Germinal center (tissue), 1 donor: ENCODE results near the gene SNX8.
A peak's percentile ranks its signal among the peaks of the same experiment; 100 is the strongest.
"Not testable (repeated sequence)": the region's sequence is repeated elsewhere in the genome, so short reads cannot be mapped to it uniquely, and the experiment has no call there.

Source experiments
- DNase-seq: peaks from one replicate; pipeline ENCODE4 v3.0.0; 2012; ENCODE audit warnings: mixed read lengths, low spot score

Gene SNX8

GRCh38 chr7:2314209-2314955 lies at the start of gene SNX8:
TSS of gene SNX8 (minus strand) at chr7:2314441. CDS start at chr7:2314421, 20 bp downstream.
- DNase-seq: peak; percentile 98

- no peak for DNase-seq
Measured at GRCh38 chr7:2362385-2363088, 48.3 kb upstream of the SNX8 start.

GRCh38 chr7:2360796-2361195 lies 46.6 kb upstream of the SNX8 start:
- DNase-seq: no peak

- DNase-seq: no peak
Measured at GRCh38 chr7:2359610-2360009, 45.4 kb upstream of the SNX8 start.

GRCh38 chr7:2358968-2359527 lies 44.8 kb upstream of the SNX8 start:
- no peak for DNase-seq

- no peak for DNase-seq
Measured at GRCh38 chr7:2357571-2357970, 43.3 kb upstream of the SNX8 start.

- DNase-seq: no peak
Measured at GRCh38 chr7:2357165-2357564, 42.9 kb upstream of the SNX8 start.

GRCh38 chr7:2355705-2356008 lies 41.4 kb upstream of the SNX8 start:
- DNase-seq: no peak

- peak; percentile 13 for DNase-seq
Measured at GRCh38 chr7:2354939-2355704, 40.9 kb upstream of the SNX8 start.

- DNase-seq: peak; percentile 94
Measured at GRCh38 chr7:2354186-2354938, 40.1 kb upstream of the SNX8 start, which contains the start of gene EIF3B. TSS of gene EIF3B (plus strand) at chr7:2354827. CDS start at chr7:2354922, 95 bp downstream.

GRCh38 chr7:2353936-2354185 lies 39.6 kb upstream of the SNX8 start:
- peak; percentile 96 for DNase-seq

- DNase-seq: no peak
Measured at GRCh38 chr7:2353113-2353935, 39.1 kb upstream of the SNX8 start.

- DNase-seq: no peak
Measured at GRCh38 chr7:2350861-2351260, 36.6 kb upstream of the SNX8 start.

GRCh38 chr7:2350055-2350454 lies 35.8 kb upstream of the SNX8 start:
- no peak for DNase-seq

GRCh38 chr7:2347351-2348063 lies 33.3 kb upstream of the SNX8 start:
- not testable (repeated sequence) for DNase-seq

GRCh38 chr7:2336626-2337299 lies 22.5 kb upstream of the SNX8 start:
- no peak for DNase-seq

- not testable (repeated sequence) for DNase-seq
Measured at GRCh38 chr7:2332606-2333231, 18.5 kb upstream of the SNX8 start.

GRCh38 chr7:2331707-2332106 lies 17.5 kb upstream of the SNX8 start:
- no peak for DNase-seq

- no peak for DNase-seq
Measured at GRCh38 chr7:2330493-2330892, 16.3 kb upstream of the SNX8 start.

GRCh38 chr7:2326951-2327350 lies 12.7 kb upstream of the SNX8 start:
- DNase-seq: no peak
